NB4 (cell line): ENCODE measurements around the gene DNAJC6.

Experiments used
- DNase-seq: peaks from one replicate; pipeline ENCODE4 v3.0.0; 2010; ENCODE audit warnings: low read depth
- H3K4me3 ChIP-seq: one replicate; pipeline ENCODE4 v1.5.1; 2011; ENCODE audit warnings: mild to moderate bottlenecking, low read depth, low read length, moderate library complexity
- MAX ChIP-seq: IDR thresholded peaks from 2 replicates; pipeline ENCODE4 v1.6.1; 2011; ENCODE audit warnings: low read depth, low read length
- MYC ChIP-seq: IDR thresholded peaks from 2 replicates; pipeline ENCODE4 v1.6.1; 2011; ENCODE audit warnings: low read depth, low read length
- POLR2A ChIP-seq: IDR thresholded peaks from 2 replicates; pipeline ENCODE4 v1.6.1; 2011; ENCODE audit warnings: mild to moderate bottlenecking; ENCODE audit not compliant: insufficient read length; ENCODE audit errors: extremely low read depth
- TF ChIP-seq, protein P1 (sequence below): IDR thresholded peaks from one replicate; pipeline ENCODE4 v1.5.1; 2012; ENCODE audit warnings: low read depth, low read length

Gene DNAJC6

DNA sequence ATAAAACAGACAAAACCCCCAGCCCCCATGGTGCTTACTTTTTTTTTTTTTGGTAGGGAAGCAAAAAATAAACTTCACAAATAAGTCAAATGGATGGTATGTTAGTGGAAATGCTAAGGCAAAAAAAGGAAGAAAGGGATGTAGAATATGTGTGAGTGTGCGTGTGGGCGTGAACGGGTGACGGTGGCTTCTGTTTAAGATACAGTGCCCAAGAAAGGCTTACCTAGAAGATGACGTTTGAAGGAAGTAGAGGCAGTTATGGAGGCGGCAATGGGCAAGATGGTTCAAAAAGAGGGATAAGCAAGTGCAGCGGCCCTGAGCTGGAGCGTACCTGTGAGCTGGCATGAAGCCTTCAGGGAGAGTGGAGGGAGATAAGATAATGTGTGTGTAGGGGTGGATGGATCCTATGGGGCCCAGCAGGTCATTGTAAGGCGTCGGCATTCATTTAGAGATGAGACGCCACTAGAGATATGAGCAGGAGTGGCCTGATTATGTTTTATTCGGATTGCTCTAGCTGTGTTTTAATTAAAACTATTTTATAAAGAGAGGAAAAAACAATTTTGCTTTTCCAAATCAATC, 131.1 kb downstream of the DNAJC6 start:
- H3K4me3 ChIP-seq: no peak overlapping the region
- TF ChIP-seq MAX (no peak), POLR2A (no peak), MYC (no peak)
- TF ChIP-seq, protein P1, sequence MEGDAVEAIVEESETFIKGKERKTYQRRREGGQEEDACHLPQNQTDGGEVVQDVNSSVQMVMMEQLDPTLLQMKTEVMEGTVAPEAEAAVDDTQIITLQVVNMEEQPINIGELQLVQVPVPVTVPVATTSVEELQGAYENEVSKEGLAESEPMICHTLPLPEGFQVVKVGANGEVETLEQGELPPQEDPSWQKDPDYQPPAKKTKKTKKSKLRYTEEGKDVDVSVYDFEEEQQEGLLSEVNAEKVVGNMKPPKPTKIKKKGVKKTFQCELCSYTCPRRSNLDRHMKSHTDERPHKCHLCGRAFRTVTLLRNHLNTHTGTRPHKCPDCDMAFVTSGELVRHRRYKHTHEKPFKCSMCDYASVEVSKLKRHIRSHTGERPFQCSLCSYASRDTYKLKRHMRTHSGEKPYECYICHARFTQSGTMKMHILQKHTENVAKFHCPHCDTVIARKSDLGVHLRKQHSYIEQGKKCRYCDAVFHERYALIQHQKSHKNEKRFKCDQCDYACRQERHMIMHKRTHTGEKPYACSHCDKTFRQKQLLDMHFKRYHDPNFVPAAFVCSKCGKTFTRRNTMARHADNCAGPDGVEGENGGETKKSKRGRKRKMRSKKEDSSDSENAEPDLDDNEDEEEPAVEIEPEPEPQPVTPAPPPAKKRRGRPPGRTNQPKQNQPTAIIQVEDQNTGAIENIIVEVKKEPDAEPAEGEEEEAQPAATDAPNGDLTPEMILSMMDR: no peak
- DNase-seq: no peak

DNA sequence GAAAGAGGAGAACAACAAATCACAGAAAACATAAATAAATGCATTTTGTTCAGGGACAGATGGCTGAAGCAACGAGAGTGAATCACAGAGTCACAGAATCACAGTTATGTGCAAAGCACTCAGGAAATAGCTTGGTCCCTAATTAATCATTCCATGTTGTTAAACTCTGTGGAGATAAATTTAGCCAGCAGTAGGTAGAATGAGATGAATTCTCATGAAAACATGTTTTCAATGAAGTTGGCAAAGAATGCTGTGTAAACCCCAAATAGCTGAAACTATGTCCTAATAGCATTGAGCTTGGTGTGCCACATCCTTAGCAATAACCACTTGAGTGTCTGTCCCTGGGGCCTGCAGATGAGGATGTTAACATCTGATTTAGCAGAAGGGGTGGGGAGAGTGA, 131.6 kb downstream of the DNAJC6 start:
- no peak overlapping the region for H3K4me3 ChIP-seq
- DNase-seq: no peak
- TF ChIP-seq POLR2A (no peak), MYC (no peak), MAX (no peak)
- TF ChIP-seq, protein P1: no peak

DNA sequence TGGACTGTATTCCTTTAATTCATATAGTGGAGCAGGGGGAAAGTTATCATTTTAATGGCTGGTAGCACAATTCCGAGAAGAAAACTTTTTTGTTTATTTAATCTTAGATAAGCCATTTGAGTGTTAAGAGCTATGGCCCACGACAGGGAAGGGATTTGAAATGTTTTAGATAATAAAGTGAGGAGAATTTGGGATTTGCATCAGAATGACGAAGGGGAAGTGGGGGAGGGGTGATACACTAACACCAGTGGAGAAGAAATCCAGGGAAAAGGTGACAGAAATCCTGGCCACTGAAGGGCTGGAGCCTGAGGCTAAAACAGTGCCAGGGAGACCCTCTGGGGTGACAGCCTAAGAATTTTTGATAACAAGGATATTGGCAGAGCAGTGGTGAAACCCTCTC, 132.1 kb downstream of the DNAJC6 start:
- DNase-seq: no peak
- no peak for TF ChIP-seq MYC
- no peak for TF ChIP-seq POLR2A
- TF ChIP-seq, protein P1: no peak
- TF ChIP-seq MAX: no peak
- H3K4me3 ChIP-seq: no peak overlapping the region

GRCh38 chr1:65442442-65442841, 133.1 kb downstream of the DNAJC6 start:
- H3K4me3 ChIP-seq: no peak overlapping the region
- no peak for DNase-seq
- TF ChIP-seq MAX (no peak), POLR2A (no peak), MYC (no peak)
- TF ChIP-seq, protein P1: no peak

GRCh38 chr1:65443647-65444046, 134.3 kb downstream of the DNAJC6 start:
- no peak overlapping the region for H3K4me3 ChIP-seq
- no peak for TF ChIP-seq POLR2A
- DNase-seq: no peak

DNA sequence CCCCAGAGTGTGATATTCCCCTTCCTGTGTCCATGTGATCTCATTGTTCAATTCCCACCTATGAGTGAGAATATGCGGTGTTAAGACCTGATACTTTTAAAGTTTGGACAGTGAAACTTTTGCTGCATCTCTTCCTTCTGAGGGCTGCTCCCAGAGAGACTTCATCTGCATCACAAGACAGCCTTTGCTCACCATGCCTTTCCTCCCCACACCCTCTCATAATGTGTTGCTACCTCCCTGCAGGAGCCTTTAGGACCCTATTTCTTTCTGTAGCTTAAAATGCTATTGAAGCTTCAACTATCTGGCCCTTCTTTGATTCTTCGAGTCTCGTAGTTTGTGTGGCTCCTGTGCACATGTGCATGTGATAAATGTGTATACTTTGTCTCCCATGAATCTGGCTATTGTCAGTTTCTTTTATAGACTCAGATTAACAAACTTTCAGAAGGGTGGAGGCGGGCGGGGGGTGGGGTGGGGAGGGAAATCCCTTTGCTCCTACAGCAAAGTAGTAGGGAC, 134.8 kb downstream of the DNAJC6 start:
- H3K4me3 ChIP-seq: no peak overlapping the region
- no peak for TF ChIP-seq POLR2A
- TF ChIP-seq, protein P1: no peak
- no peak for TF ChIP-seq MYC
- no peak for TF ChIP-seq MAX
- no peak for DNase-seq
